HUES6 (cell line): Measurements from ENCODE around the gene GSTO1.
A peak's percentile ranks its signal among the peaks of the same experiment; 100 is the strongest.

ENCODE experiments used
- H3K27ac ChIP-seq: 2 replicates; pipeline ENCODE4 v1.7.0; 2013; ENCODE audit warnings: low read depth, mild to moderate bottlenecking, low read length, inconsistent platforms
- H3K27me3 ChIP-seq: 2 replicates; pipeline ENCODE4 v1.6.1; 2013; ENCODE audit warnings: low read length; ENCODE audit not compliant: control insufficient read depth, insufficient read depth
- H3K36me3 ChIP-seq: 2 replicates; pipeline ENCODE4 v1.6.1; 2013; ENCODE audit warnings: low read length; ENCODE audit not compliant: control insufficient read depth, insufficient read depth
- H3K4me1 ChIP-seq: 2 replicates; pipeline ENCODE4 v1.6.1; 2013; ENCODE audit warnings: low read length; ENCODE audit not compliant: control insufficient read depth, insufficient read depth
- H3K4me3 ChIP-seq: 2 replicates; pipeline ENCODE4 v1.5.1; 2013; ENCODE audit warnings: low read depth, low read length
- H3K9ac ChIP-seq: one replicate; pipeline ENCODE4 v1.6.1; 2013; ENCODE audit warnings: mild to moderate bottlenecking, low read length
- H3K9me3 ChIP-seq: 2 replicates; pipeline ENCODE4 v1.6.1; 2013; ENCODE audit warnings: low read depth, low read length; ENCODE audit not compliant: control insufficient read depth, insufficient read depth

GSTO1 gene

DNA sequence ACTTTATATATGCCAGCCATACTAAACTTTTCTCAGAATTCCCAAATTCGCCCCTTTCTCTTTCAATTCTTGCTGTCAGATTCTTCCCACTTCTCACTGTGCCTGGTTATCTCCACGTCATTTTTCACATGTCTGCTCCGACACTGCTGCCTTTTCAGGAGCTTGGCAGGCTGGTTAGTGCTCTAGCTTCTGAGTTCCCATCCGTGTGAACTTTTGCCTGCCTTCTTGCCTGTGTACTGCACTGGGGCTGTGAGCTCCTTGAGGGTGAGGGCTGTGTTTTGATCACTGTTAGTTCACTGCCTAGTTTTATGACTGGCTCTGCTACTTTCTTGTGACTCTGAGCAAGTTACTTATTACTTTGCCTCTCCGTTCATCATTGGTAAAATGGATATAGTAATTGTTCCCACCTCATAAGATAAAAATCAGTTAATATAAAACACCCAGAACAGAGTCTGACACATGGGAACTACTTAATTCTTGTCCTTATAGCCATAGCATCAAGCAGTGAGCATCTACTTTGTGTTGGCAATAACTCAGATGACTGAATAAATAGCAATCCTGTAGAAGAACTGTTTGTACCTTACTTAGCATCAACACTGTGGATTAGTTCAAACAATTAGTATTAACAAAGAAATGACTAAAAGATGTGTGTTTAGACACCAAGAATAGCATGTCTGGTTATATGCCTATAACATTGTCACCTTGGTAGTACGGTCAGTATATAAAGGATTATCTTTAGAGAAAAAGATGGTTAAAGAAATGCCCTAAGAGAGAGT lies 5.5 kb downstream of the GSTO1 start:
- Histone ChIP-seq H3K36me3 (peaks cover 84% of the 10 kb centered on the region), H3K4me1 (peaks cover 26% of the 10 kb centered on the region), H3K27ac (no peak overlapping the region)

GRCh38 chr10:104260775-104261115 lies 6.1 kb downstream of the GSTO1 start:
- no peaks in the 10 kb centered on the region for H3K27me3 ChIP-seq
- peaks cover 24% of the 10 kb centered on the region for H3K4me1 ChIP-seq
- H3K4me3 ChIP-seq: no peak overlapping the region
- H3K27ac ChIP-seq: no peak overlapping the region
- H3K9ac ChIP-seq: no peak overlapping the region
- no peaks in the 10 kb centered on the region for H3K9me3 ChIP-seq
- peaks cover 89% of the 10 kb centered on the region for H3K36me3 ChIP-seq

More for the DNA sequence above, 5.5 kb downstream of the GSTO1 start:
- no peak overlapping the region for H3K4me3 ChIP-seq
- H3K9ac ChIP-seq: no peak overlapping the region
- H3K9me3 ChIP-seq: no peaks in the 10 kb centered on the region
- no peaks in the 10 kb centered on the region for H3K27me3 ChIP-seq

DNA sequence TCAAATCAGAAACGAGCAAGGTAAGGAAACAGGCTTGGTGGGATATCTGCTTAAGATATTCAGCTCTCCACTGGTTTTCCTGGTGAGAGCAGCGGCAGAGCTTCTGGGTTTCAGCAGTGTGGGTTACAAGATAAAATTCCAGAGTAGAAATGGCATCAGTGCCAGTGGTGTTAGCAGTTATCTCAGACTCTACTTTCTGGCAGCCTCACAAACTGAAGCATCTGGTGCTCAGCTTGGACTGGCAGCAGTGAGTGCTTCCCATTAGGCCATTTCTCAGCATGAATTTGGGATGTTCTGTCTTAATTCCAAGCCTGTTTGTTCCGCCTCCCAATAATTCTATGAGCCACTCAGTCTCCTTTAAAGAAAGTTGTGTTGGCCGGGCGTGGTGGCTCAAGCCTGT lies 7.4 kb downstream of the GSTO1 start:
- Histone ChIP-seq H3K4me3 (no peak overlapping the region), H3K27ac (no peak overlapping the region), H3K27me3 (no peaks in the 10 kb centered on the region), H3K9ac (no peak overlapping the region), H3K4me1 (peaks cover 12% of the 10 kb centered on the region; the same call in 1 of the 2 replicates), H3K36me3 (peaks cover 98% of the 10 kb centered on the region), H3K9me3 (no peaks in the 10 kb centered on the region)

GRCh38 chr10:104264783-104265182 lies 10.1 kb downstream of the GSTO1 start:
- H3K4me3 ChIP-seq: no peak overlapping the region
- H3K27ac ChIP-seq: no peak overlapping the region
- peaks cover 88% of the 10 kb centered on the region for H3K36me3 ChIP-seq

GRCh38 chr10:104267721-104268404 lies 13.2 kb downstream of the GSTO1 start:
- H3K9me3 ChIP-seq: no peaks in the 10 kb centered on the region
- peak overlapping the region; percentile 99 for H3K9ac ChIP-seq
- H3K36me3 ChIP-seq: peaks cover 58% of the 10 kb centered on the region
- H3K4me3 ChIP-seq: peak overlapping the region; percentile 92
- no peaks in the 10 kb centered on the region for H3K27me3 ChIP-seq
- H3K4me1 ChIP-seq: no peaks in the 10 kb centered on the region
- peak overlapping the region; percentile 92 for H3K27ac ChIP-seq

More at GRCh38 chr10:104264783-104265182, 10.1 kb downstream of the GSTO1 start:
- no peak overlapping the region for H3K9ac ChIP-seq
- H3K4me1 ChIP-seq: peaks cover 8% of the 10 kb centered on the region; the same call in 1 of the 2 replicates
- H3K27me3 ChIP-seq: no peaks in the 10 kb centered on the region
- no peaks in the 10 kb centered on the region for H3K9me3 ChIP-seq

GRCh38 chr10:104268405-104268712 lies 13.7 kb downstream of the GSTO1 start:
- no peaks in the 10 kb centered on the region for H3K27me3 ChIP-seq
- H3K4me3 ChIP-seq: peak overlapping the region; percentile 92
- H3K36me3 ChIP-seq: peaks cover 53% of the 10 kb centered on the region
- peak overlapping the region; percentile 99 for H3K9ac ChIP-seq
- H3K27ac ChIP-seq: peak overlapping the region; percentile 92
- H3K9me3 ChIP-seq: no peaks in the 10 kb centered on the region
- no peaks in the 10 kb centered on the region for H3K4me1 ChIP-seq

GRCh38 chr10:104268713-104269645 lies 14.3 kb downstream of the GSTO1 start, which contains the start of gene GSTO2:
Gene GSTO2, plus strand, starts transcription at chr10:104269184. Its CDS starts 5,732 bp downstream, at chr10:104274916.
- H3K9me3 ChIP-seq: no peaks in the 10 kb centered on the region
- peaks cover under 1% of the 10 kb centered on the region; the same call in 1 of the 2 replicates for H3K4me1 ChIP-seq
- H3K4me3 ChIP-seq: peak within 1 kb of the TSS; percentile 92
- H3K9ac ChIP-seq: peak within 1 kb of the TSS; percentile 99
- no peaks in the 10 kb centered on the region for H3K27me3 ChIP-seq
- H3K27ac ChIP-seq: peak within 1 kb of the TSS; percentile 92
- peaks cover 47% of the 10 kb centered on the region for H3K36me3 ChIP-seq

GRCh38 chr10:104273286-104273685 lies 18.6 kb downstream of the GSTO1 start:
- Histone ChIP-seq H3K27ac (no peak overlapping the region), H3K4me1 (peaks cover 17% of the 10 kb centered on the region; the same call in 1 of the 2 replicates), H3K27me3 (peaks cover 10% of the 10 kb centered on the region), H3K9ac (no peak overlapping the region), H3K9me3 (no peaks in the 10 kb centered on the region), H3K4me3 (no peak overlapping the region), H3K36me3 (peaks cover 4% of the 10 kb centered on the region)

DNA sequence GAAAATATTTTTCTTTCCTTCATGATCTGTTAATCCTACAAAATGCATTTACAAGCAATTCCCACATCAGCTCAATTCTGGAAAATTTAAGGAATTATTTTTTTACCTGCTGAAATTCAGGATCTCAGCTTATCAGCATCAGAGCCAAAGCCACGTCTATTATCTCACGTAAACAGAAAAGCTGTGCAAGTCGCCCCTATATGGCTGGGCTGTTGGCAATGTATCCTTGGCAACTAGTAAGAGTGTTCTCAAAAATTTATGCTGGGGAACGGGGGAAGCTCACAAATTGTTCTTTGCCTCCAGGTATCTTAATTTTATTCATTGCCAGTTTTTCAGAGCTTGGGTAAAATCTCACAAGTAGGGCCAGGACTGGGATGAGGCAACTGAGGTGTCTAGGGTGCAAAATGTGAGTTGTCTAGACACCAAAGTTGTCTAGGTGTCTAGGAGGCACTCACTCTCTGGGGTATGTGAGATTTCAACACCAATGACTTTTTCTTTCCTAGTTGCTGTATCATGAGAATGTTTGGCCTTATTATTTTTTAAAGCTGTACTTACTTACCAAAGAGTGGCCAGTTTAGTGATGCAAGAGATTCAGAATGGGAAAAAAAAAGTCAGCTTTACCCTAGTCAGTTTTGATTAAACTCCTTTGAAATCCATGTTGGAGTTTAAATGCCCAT lies 19.3 kb downstream of the GSTO1 start:
- Histone ChIP-seq H3K27me3 (peaks cover 10% of the 10 kb centered on the region), H3K9ac (no peak overlapping the region), H3K4me3 (no peak overlapping the region), H3K36me3 (no peaks in the 10 kb centered on the region; the same call in 1 of the 2 replicates), H3K27ac (no peak overlapping the region), H3K9me3 (no peaks in the 10 kb centered on the region), H3K4me1 (peaks cover 17% of the 10 kb centered on the region; the same call in 1 of the 2 replicates)
